DND-41 (cell line): ENCODE measurements around the gene TF.

Experiments
- ATAC-seq: fragments of 200-7000 bp; cut with Tn5 transposase; 3 replicates; pipeline ENCODE4 v1.9.1; 2021; ENCODE audit warnings: low read depth; ENCODE audit not compliant: insufficient read depth
- DNase-seq: peaks from one replicate; pipeline ENCODE4 v3.0.0-alpha.2; 2020
- H2AFZ ChIP-seq: 2 replicates; pipeline ENCODE4 v1.6.0; 2012; ENCODE audit warnings: low read depth, low read length
- H3K27ac ChIP-seq: 2 replicates; pipeline ENCODE4 v1.5.1; 2012; ENCODE audit warnings: low read length, inconsistent platforms
- H3K27me3 ChIP-seq: fragments of 200-600 bp; sonication (generic); 2 replicates; pipeline ENCODE4 v1.6.0; 2012; ENCODE audit warnings: low read length, mild to moderate bottlenecking, inconsistent platforms; ENCODE audit not compliant: insufficient read depth, poor library complexity
- H3K36me3 ChIP-seq: 2 replicates; pipeline ENCODE4 v1.5.1; 2012; ENCODE audit warnings: low read length, inconsistent platforms; ENCODE audit not compliant: insufficient read depth
- H3K4me1 ChIP-seq: 2 replicates; pipeline ENCODE4 v1.5.1; 2012; ENCODE audit warnings: mild to moderate bottlenecking, low read length; ENCODE audit not compliant: insufficient read depth
- H3K4me2 ChIP-seq: 2 replicates; pipeline ENCODE4 v1.6.0; 2012; ENCODE audit warnings: mild to moderate bottlenecking, moderate library complexity, low read length, inconsistent platforms; ENCODE audit not compliant: insufficient read depth
- H3K4me3 ChIP-seq, 2 experiments: fragments of 200-600 bp in 1 of 2; shearing (Covaris generic) in 1 of 2; 2 replicates each; pipeline ENCODE4 v1.5.1; 2012 to 2016; ENCODE audit warnings: inconsistent platforms in 2 of 2, low read length in 2 of 2, mild to moderate bottlenecking in 2 of 2, low read depth in 1 of 2, moderate library complexity in 1 of 2
- H3K79me2 ChIP-seq: 2 replicates; pipeline ENCODE4 v1.6.0; 2012; ENCODE audit warnings: low read length, inconsistent platforms; ENCODE audit not compliant: insufficient read depth
- H3K9ac ChIP-seq: 2 replicates; pipeline ENCODE4 v1.6.0; 2012; ENCODE audit warnings: low read depth, mild to moderate bottlenecking, inconsistent platforms, low read length, moderate library complexity
- H3K9me3 ChIP-seq: 2 replicates; pipeline ENCODE4 v1.5.1; 2012; ENCODE audit warnings: low read length, moderate library complexity, mild to moderate bottlenecking, inconsistent platforms; ENCODE audit not compliant: insufficient read depth, severe bottlenecking
- H4K20me1 ChIP-seq: 2 replicates; pipeline ENCODE4 v1.6.0; 2012; ENCODE audit warnings: low read length; ENCODE audit not compliant: insufficient read depth
- EZH2 ChIP-seq: IDR thresholded peaks from 3 replicates; pipeline ENCODE4 v1.6.1; 2012; ENCODE audit warnings: borderline replicate concordance, low read depth, mild to moderate bottlenecking, moderate library complexity, low read length, inconsistent platforms; ENCODE audit not compliant: severe bottlenecking
- TF ChIP-seq, protein P1 (sequence below): IDR thresholded peaks from 2 replicates; pipeline ENCODE4 v1.5.1; 2012; ENCODE audit warnings: borderline replicate concordance, low read length, moderate library complexity, mild to moderate bottlenecking; ENCODE audit not compliant: poor library complexity, severe bottlenecking; ENCODE audit errors: extremely low read depth

The TF gene

GRCh38 chr3:133745981-133746711, at the start of gene TF:
Gene TF (plus strand): TSS chr3:133746393. CDS start chr3:133746441, 48 bp downstream.
- Histone ChIP-seq H3K79me2 (no peaks in the 10 kb centered on the region), H3K9me3 (no peaks in the 10 kb centered on the region), H3K27ac (no peak within 1 kb of the TSS), H2AFZ (no peak within 1 kb of the TSS), H3K36me3 (no peaks in the 10 kb centered on the region), H4K20me1 (no peaks in the 10 kb centered on the region), H3K4me1 (no peaks in the 10 kb centered on the region), H3K4me3 (no peak within 1 kb of the TSS), H3K27me3 (no peaks in the 10 kb centered on the region), H3K9ac (no peak within 1 kb of the TSS), H3K4me2 (no peak within 1 kb of the TSS)
- TF ChIP-seq EZH2: no peak
- TF ChIP-seq, protein P1, sequence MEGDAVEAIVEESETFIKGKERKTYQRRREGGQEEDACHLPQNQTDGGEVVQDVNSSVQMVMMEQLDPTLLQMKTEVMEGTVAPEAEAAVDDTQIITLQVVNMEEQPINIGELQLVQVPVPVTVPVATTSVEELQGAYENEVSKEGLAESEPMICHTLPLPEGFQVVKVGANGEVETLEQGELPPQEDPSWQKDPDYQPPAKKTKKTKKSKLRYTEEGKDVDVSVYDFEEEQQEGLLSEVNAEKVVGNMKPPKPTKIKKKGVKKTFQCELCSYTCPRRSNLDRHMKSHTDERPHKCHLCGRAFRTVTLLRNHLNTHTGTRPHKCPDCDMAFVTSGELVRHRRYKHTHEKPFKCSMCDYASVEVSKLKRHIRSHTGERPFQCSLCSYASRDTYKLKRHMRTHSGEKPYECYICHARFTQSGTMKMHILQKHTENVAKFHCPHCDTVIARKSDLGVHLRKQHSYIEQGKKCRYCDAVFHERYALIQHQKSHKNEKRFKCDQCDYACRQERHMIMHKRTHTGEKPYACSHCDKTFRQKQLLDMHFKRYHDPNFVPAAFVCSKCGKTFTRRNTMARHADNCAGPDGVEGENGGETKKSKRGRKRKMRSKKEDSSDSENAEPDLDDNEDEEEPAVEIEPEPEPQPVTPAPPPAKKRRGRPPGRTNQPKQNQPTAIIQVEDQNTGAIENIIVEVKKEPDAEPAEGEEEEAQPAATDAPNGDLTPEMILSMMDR: no peak
- DNase-seq (no peak), ATAC-seq (no peak)

- Histone ChIP-seq H3K27me3 (peaks cover 2% of the 10 kb centered on the region), H3K36me3 (no peaks in the 10 kb centered on the region), H3K9me3 (no peaks in the 10 kb centered on the region), H4K20me1 (no peaks in the 10 kb centered on the region), H2AFZ (no peak overlapping the region), H3K4me3 (no peak overlapping the region), H3K9ac (no peak overlapping the region), H3K27ac (no peak overlapping the region), H3K4me1 (no peaks in the 10 kb centered on the region), H3K4me2 (no peak overlapping the region), H3K79me2 (no peaks in the 10 kb centered on the region)
- no peak for ATAC-seq
- DNase-seq: no peak
- TF ChIP-seq, protein P1: no peak
- TF ChIP-seq EZH2: no peak
These were observed 48.2 kb upstream of the TF start for GRCh38 chr3:133697960-133698359.

- Histone ChIP-seq H3K36me3 (no peaks in the 10 kb centered on the region), H3K9ac (no peak overlapping the region), H3K79me2 (no peaks in the 10 kb centered on the region), H2AFZ (no peak overlapping the region), H3K4me2 (no peak overlapping the region), H3K27me3 (peaks cover 4% of the 10 kb centered on the region), H3K4me1 (no peaks in the 10 kb centered on the region), H3K9me3 (no peaks in the 10 kb centered on the region), H4K20me1 (no peaks in the 10 kb centered on the region), H3K4me3 (no peak overlapping the region), H3K27ac (no peak overlapping the region)
- DNase-seq (no peak), ATAC-seq (no peak)
- TF ChIP-seq EZH2: no peak
- TF ChIP-seq, protein P1: no peak
These were observed 46.7 kb upstream of the TF start for GRCh38 chr3:133699467-133699866.

GRCh38 chr3:133699903-133700302, 46.3 kb upstream of the TF start:
- Histone ChIP-seq H2AFZ (no peak overlapping the region), H3K9ac (no peak overlapping the region), H3K4me2 (no peak overlapping the region), H3K27me3 (peaks cover 6% of the 10 kb centered on the region), H3K9me3 (no peaks in the 10 kb centered on the region), H3K36me3 (no peaks in the 10 kb centered on the region), H3K4me1 (no peaks in the 10 kb centered on the region), H3K4me3 (no peak overlapping the region), H4K20me1 (no peaks in the 10 kb centered on the region), H3K27ac (no peak overlapping the region), H3K79me2 (no peaks in the 10 kb centered on the region)
- no peak for DNase-seq
- no peak for TF ChIP-seq EZH2
- TF ChIP-seq, protein P1: no peak
- no peak for ATAC-seq
